CD4-positive, alpha-beta T cell (primary cell): ENCODE data around the gene KCNJ15. TPM values are rescaled to one million over a fixed set of nuclear protein-coding genes. Genes with fewer than 3 reads are reported as not detected.

Experiments used
- ATAC-seq: fragments of 200-7000 bp; cut with Tn5 transposase; one replicate; pipeline ENCODE4 v1.10.0; 2022; ENCODE audit warnings: mild to moderate bottlenecking; ENCODE audit not compliant: poor library complexity
- CTCF ChIA-PET: fragments of 350-600 bp; sonication (Branson Sonifier 250); formaldehyde crosslinking; loops from one replicate; lab custom pipeline; 2021; ENCODE audit warnings: antibody characterized with exemption, inconsistent platforms; lab: Charles Lee
- POLR2A ChIA-PET: fragments of 350-600 bp; sonication (Branson Sonifier 250); formaldehyde crosslinking; loops from one replicate; lab custom pipeline; 2021; ENCODE audit warnings: antibody characterized with exemption, inconsistent platforms; lab: Charles Lee
- DNase-seq, 14 experiments: peaks; one replicate each; pipeline ENCODE4 v3.0.0-alpha.2; 2013 to 2020; ENCODE audit warnings: mixed read lengths in 2 of 14
- H3K27ac ChIP-seq, 2 donors: one replicate each; pipeline versions ENCODE4 v1.5.1 to v1.7.0; 2013; ENCODE audit warnings: low read length in 2 of 2, low read depth in 1 of 2, mild to moderate bottlenecking in 1 of 2
- H3K27me3 ChIP-seq, 2 experiments: 1 replicate in 1 of 2; 2 replicates in 1 of 2; pipeline versions ENCODE4 v1.6.1 to v1.7.0; 2013; ENCODE audit warnings: low read length in 2 of 2, control low read depth in 1 of 2, mild to moderate bottlenecking in 1 of 2, moderate library complexity in 1 of 2; ENCODE audit not compliant: insufficient read depth in 2 of 2, control insufficient read depth in 1 of 2
- H3K36me3 ChIP-seq: one replicate; pipeline ENCODE4 v1.6.1; 2013; ENCODE audit warnings: low read length, control low read depth; ENCODE audit not compliant: insufficient read depth
- H3K4me1 ChIP-seq: one replicate; pipeline ENCODE4 v1.6.1; 2013; ENCODE audit warnings: low read length, control low read depth; ENCODE audit not compliant: insufficient read depth
- H3K4me3 ChIP-seq: one replicate; pipeline ENCODE4 v1.5.1; 2013; ENCODE audit warnings: mild to moderate bottlenecking, low read length, moderate library complexity
- H3K9me3 ChIP-seq, 2 experiments: 1 replicate in 1 of 2; 2 replicates in 1 of 2; pipeline versions ENCODE4 v1.6.1 to v1.7.0; 2013; ENCODE audit warnings: low read length in 2 of 2, mild to moderate bottlenecking in 2 of 2, control low read depth in 1 of 2, moderate library complexity in 1 of 2; ENCODE audit not compliant: control insufficient read depth in 1 of 2, insufficient read depth in 1 of 2
- H3K27ac Mint-ChIP-seq: one replicate; pipeline ENCODE4 v1.8.0; 2020; ENCODE audit warnings: mixed read lengths
- H3K27me3 Mint-ChIP-seq: one replicate; pipeline ENCODE4 v1.8.0; 2021; ENCODE audit warnings: mixed read lengths
- H3K36me3 Mint-ChIP-seq: one replicate; pipeline ENCODE4 v1.8.0; 2021; ENCODE audit warnings: low read depth, mixed read lengths
- H3K4me1 Mint-ChIP-seq: one replicate; pipeline ENCODE4 v1.8.0; 2021; ENCODE audit warnings: low read depth, mixed read lengths
- H3K4me3 Mint-ChIP-seq: one replicate; pipeline ENCODE4 v1.8.0; 2020; ENCODE audit warnings: mild to moderate bottlenecking, mixed read lengths
- H3K9me3 Mint-ChIP-seq: one replicate; pipeline ENCODE4 v1.8.0; 2020; ENCODE audit warnings: mixed read lengths
- intact Hi-C, 2 experiments: fragments of 100-400 bp; cut with DNase I in 1 of 2; cut with micrococcal nuclease in 1 of 2; formaldehyde crosslinking; loops; one replicate each; pipeline versions ENCODE4 v1.15.1 to v1.9.0; 2023 to 2025; cut with DNase I, micrococcal nuclease
- total RNA-seq, 174 experiments: library from RNA in 2 of 174; stranded (reverse) in 2 of 174; gene quantifications; one replicate each; pipeline ENCODE4 v1.2.3 and lab custom pipeline; 2021 to 2026
- TF ChIP-seq, protein P1 (sequence below): fragments of 200-600 bp; IDR thresholded peaks from one replicate; pipeline ENCODE4 v1.8.0; 2022; ENCODE audit warnings: antibody characterized with exemption, mild to moderate bottlenecking

The KCNJ15 gene
- total RNA-seq, 2 experiments from 2014 or later: 0.19 TPM; not detected in 1

DNA sequence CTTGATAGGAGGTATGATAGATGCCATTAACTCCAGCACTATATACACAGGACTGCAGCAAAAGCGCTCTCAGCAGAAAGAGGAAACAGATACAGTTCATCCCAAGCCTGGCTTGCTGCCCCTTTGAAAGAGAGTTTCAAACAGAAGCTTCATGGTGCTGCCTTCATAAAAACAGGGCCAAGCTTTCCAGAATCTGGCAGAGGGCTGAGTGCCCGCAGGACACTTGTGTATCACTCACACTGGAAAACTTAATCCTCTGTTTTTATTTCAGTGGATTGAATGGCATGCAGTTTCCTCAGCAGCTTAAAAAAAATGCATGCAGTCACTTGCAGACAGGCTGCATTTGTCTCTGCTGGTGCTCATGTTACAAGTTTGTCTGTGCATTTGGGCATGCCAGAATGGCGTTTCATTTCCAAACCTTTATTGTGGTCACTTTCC is 40.4 kb downstream of the KCNJ15 start:
- no peaks in the 10 kb centered on the region for H3K27me3 Mint-ChIP-seq
- H3K27ac ChIP-seq: peak overlapping the region in 1 of 2 donors; percentile 26
- POLR2A ChIA-PET: interaction anchor here (1.8 kb wide), 1 partner anchor 9 kb away, joined by 6 read pairs; no protein-coding TSS in a partner anchor
- no peaks in the 10 kb centered on the region for H3K36me3 Mint-ChIP-seq
- no peak overlapping the region for H3K4me3 ChIP-seq
- peak overlapping the region; percentile 79 for H3K27ac Mint-ChIP-seq
- intact Hi-C loops: no loop called here
- H3K9me3 ChIP-seq: no peaks in the 10 kb centered on the region
- ATAC-seq: peak; percentile 24
- peaks cover 78% of the 10 kb centered on the region for H3K4me1 Mint-ChIP-seq
- no peaks in the 10 kb centered on the region for H3K27me3 ChIP-seq
- CTCF ChIA-PET: no interaction called here
- TF ChIP-seq, protein P1, sequence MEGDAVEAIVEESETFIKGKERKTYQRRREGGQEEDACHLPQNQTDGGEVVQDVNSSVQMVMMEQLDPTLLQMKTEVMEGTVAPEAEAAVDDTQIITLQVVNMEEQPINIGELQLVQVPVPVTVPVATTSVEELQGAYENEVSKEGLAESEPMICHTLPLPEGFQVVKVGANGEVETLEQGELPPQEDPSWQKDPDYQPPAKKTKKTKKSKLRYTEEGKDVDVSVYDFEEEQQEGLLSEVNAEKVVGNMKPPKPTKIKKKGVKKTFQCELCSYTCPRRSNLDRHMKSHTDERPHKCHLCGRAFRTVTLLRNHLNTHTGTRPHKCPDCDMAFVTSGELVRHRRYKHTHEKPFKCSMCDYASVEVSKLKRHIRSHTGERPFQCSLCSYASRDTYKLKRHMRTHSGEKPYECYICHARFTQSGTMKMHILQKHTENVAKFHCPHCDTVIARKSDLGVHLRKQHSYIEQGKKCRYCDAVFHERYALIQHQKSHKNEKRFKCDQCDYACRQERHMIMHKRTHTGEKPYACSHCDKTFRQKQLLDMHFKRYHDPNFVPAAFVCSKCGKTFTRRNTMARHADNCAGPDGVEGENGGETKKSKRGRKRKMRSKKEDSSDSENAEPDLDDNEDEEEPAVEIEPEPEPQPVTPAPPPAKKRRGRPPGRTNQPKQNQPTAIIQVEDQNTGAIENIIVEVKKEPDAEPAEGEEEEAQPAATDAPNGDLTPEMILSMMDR: no peak
- peaks cover 39% of the 10 kb centered on the region for H3K4me1 ChIP-seq
- no peaks in the 10 kb centered on the region for H3K9me3 Mint-ChIP-seq
- H3K36me3 ChIP-seq: no peaks in the 10 kb centered on the region
- DNase-seq: peak in 1 of 14 experiments; percentile 19
- H3K4me3 Mint-ChIP-seq: no peak overlapping the region

DNA sequence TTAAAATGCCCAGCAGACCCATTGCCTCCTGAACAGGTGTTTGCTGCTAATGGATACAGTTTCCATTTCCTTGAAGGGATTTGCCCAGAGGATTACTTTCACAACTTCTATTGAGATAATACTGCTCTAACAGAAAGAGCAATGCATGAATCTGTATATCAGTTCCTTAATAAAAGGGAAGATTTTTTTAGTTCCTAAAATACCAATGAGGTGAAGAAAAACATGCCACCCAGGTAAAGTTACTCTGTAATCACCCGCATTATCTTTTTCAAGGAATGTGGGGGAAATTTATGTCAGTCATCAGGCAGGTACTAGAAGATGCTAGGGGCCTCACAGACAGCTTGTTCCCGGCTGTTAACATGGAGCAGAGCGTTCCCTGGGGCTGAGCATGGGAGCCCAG is 41.1 kb downstream of the KCNJ15 start:
- TF ChIP-seq, protein P1: no peak
- Histone ChIP-seq H3K36me3 (no peaks in the 10 kb centered on the region), H3K27me3 (no peaks in the 10 kb centered on the region), H3K27ac (no peak overlapping the region), H3K4me1 (peaks cover 39% of the 10 kb centered on the region), H3K4me3 (no peak overlapping the region), H3K9me3 (no peaks in the 10 kb centered on the region)
- no peaks in the 10 kb centered on the region for H3K9me3 Mint-ChIP-seq
- no peaks in the 10 kb centered on the region for H3K36me3 Mint-ChIP-seq
- no peaks in the 10 kb centered on the region for H3K27me3 Mint-ChIP-seq
- ATAC-seq: no peak
- peaks cover 78% of the 10 kb centered on the region for H3K4me1 Mint-ChIP-seq
- no peak overlapping the region for H3K4me3 Mint-ChIP-seq
- intact Hi-C loops: no loop called here
- H3K27ac Mint-ChIP-seq: peak overlapping the region; percentile 79
- no peak for DNase-seq
- ChIA-PET POLR2A (no interaction called here), CTCF (no interaction called here)

DNA sequence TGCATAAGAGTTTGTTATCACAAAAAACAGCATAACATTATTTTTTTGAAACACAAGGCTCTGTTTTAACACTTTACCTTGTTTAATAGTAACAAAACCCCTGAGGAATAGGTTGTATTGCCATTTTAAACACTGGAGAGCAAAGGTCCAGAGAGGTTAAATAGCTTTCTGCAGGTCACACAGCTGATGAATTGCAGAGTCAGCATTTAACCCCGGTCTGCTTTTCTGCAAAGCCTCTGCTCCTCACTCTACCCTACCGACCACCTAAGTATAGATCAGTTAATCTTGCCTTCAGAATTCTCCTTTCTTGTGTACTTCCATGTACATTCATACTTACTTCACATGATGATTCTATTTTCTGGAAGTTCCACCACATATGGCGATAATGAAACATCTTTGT is 42.0 kb downstream of the KCNJ15 start:
- Histone ChIP-seq H3K9me3 (no peaks in the 10 kb centered on the region), H3K4me1 (peaks cover 30% of the 10 kb centered on the region), H3K27me3 (no peaks in the 10 kb centered on the region), H3K27ac (no peak overlapping the region), H3K36me3 (no peaks in the 10 kb centered on the region), H3K4me3 (no peak overlapping the region)
- Mint-ChIP-seq H3K27me3 (no peaks in the 10 kb centered on the region), H3K36me3 (no peaks in the 10 kb centered on the region), H3K4me3 (no peak overlapping the region), H3K4me1 (peaks cover 75% of the 10 kb centered on the region), H3K27ac (peak overlapping the region; percentile 41), H3K9me3 (no peaks in the 10 kb centered on the region)
- ATAC-seq: no peak
- no peak for DNase-seq
- intact Hi-C loops: no loop called here
- POLR2A ChIA-PET: no interaction called here
- CTCF ChIA-PET: no interaction called here
- TF ChIP-seq, protein P1: no peak
